GM10847 (cell line): ENCODE data around the gene TDRD9.

ENCODE experiments used
- POLR2A ChIP-seq: IDR thresholded peaks from 2 replicates; pipeline ENCODE4 v1.6.1; 2011; ENCODE audit not compliant: insufficient read length; ENCODE audit errors: extremely low read depth

The TDRD9 gene

GRCh38 chr14:104092931-104093365 is 164.7 kb downstream of the TDRD9 start:
- TF ChIP-seq POLR2A = no peak

GRCh38 chr14:104093366-104094055 is 165.3 kb downstream of the TDRD9 start:
- no peak for TF ChIP-seq POLR2A

- TF ChIP-seq POLR2A = no peak
These were observed 165.9 kb downstream of the TDRD9 start for GRCh38 chr14:104094056-104094708.

GRCh38 chr14:104094709-104095425 is 166.6 kb downstream of the TDRD9 start:
- TF ChIP-seq POLR2A = no peak

GRCh38 chr14:104095426-104096310 is 167.4 kb downstream of the TDRD9 start:
- TF ChIP-seq POLR2A = no peak

- TF ChIP-seq POLR2A = no peak
These were observed 168.1 kb downstream of the TDRD9 start for GRCh38 chr14:104096318-104096717.

- TF ChIP-seq POLR2A = no peak
These were observed 168.8 kb downstream of the TDRD9 start for GRCh38 chr14:104096751-104097700.

- no peak for TF ChIP-seq POLR2A
These were observed 170.2 kb downstream of the TDRD9 start for GRCh38 chr14:104098272-104099095.

GRCh38 chr14:104099096-104100041 is 171.1 kb downstream of the TDRD9 start:
- no peak for TF ChIP-seq POLR2A

- TF ChIP-seq POLR2A = no peak
These were observed 172.2 kb downstream of the TDRD9 start for GRCh38 chr14:104100171-104101085.

- no peak for TF ChIP-seq POLR2A
These were observed 172.9 kb downstream of the TDRD9 start for GRCh38 chr14:104101086-104101621.
